Measurements from ENCODE around the gene PRCC. TPM values are rescaled to one million over a fixed set of nuclear protein-coding genes. Genes with fewer than 3 reads are reported as not detected.

PRCC gene
- total and polyA plus RNA-seq, 12 donors: 32.1 to 56.9 (median 44.2) TPM

- TF ChIP-seq CTCF (IDR thresholded peaks at IDR 0.05): peak in 3 of 9 donors; percentile 24 to 37 (median 27)
- peak overlapping the region; percentile 94 to 100 (median 100) for H3K27ac ChIP-seq
- peak overlapping the region; percentile 47 to 99 (median 97) for H3K4me3 ChIP-seq
- H3K9me3 ChIP-seq: no peaks in the 10 kb centered on the region
- intact Hi-C loops (cut with DNase I): loop anchor here in 1 of 10 donors (10.0 kb wide), 1 partner anchor 242 kb away; the partner anchor contains the start of gene MEF2D
- peaks cover 0 to 33% (median 21%) of the 10 kb centered on the region in 9 donors for H3K36me3 ChIP-seq
- ATAC-seq (peak; percentile 60 to 82 (median 69)), DNase-seq (peak; percentile 92 to 97)
- WGBS, 2 donors: 0 to 2% methylated on average over 19 to 25 of the region's 29 CpGs
- H3K4me1 ChIP-seq: peaks cover 35 to 66% (median 54%) of the 10 kb centered on the region in 9 donors
- no peaks in the 10 kb centered on the region for H3K27me3 ChIP-seq
Observed at GRCh38 chr1:156746728-156747631, 20.4 kb upstream of the PRCC start.

GRCh38 chr1:156747742-156748669 lies 19.3 kb upstream of the PRCC start:
- peak overlapping the region; percentile 18 to 99 (median 97) for H3K4me3 ChIP-seq
- no peaks in the 10 kb centered on the region for H3K27me3 ChIP-seq
- H3K4me1 ChIP-seq: peaks cover 36 to 71% (median 62%) of the 10 kb centered on the region in 9 donors
- no peak for TF ChIP-seq CTCF (IDR thresholded peaks at IDR 0.05)
- intact Hi-C loops (cut with DNase I): loop anchor here in 1 of 10 donors (10.0 kb wide), 1 partner anchor 243 kb away; the partner anchor contains the start of gene MEF2D
- H3K36me3 ChIP-seq: peaks cover 0 to 23% (median 15%) of the 10 kb centered on the region in 9 donors
- H3K9me3 ChIP-seq: no peaks in the 10 kb centered on the region
- 7 to 8% methylated on average over 8 of the region's 8 CpGs for WGBS, 2 donors
- DNase-seq: no peak
- peak overlapping the region; percentile 94 to 100 (median 100) for H3K27ac ChIP-seq
- ATAC-seq: peak in 4 of 8 donors; percentile 5 to 37 (median 28)

GRCh38 chr1:156748670-156749418 lies 18.5 kb upstream of the PRCC start:
- no peaks in the 10 kb centered on the region for H3K9me3 ChIP-seq
- WGBS, 2 donors: 7 to 8% methylated on average over 9 of the region's 9 CpGs
- peak in 6 of 8 donors; percentile 3 to 26 (median 9) for ATAC-seq
- intact Hi-C loops (cut with DNase I): loop anchor here in 1 of 10 donors (10.0 kb wide), 1 partner anchor 244 kb away; the partner anchor contains the start of gene MEF2D
- peak overlapping the region; percentile 94 to 100 (median 100) for H3K27ac ChIP-seq
- peaks cover 0 to 14% (median 6%) of the 10 kb centered on the region in 9 donors for H3K36me3 ChIP-seq
- DNase-seq: peak; percentile 53 to 68
- H3K27me3 ChIP-seq: no peaks in the 10 kb centered on the region
- H3K4me3 ChIP-seq: peak overlapping the region; percentile 18 to 99 (median 97)
- TF ChIP-seq CTCF (IDR thresholded peaks at IDR 0.05): no peak
- peaks cover 39 to 76% (median 66%) of the 10 kb centered on the region in 9 donors for H3K4me1 ChIP-seq

Data from heart right ventricle (tissue), 16 donors.